ENCODE results near the gene FARP1.

GRCh38 chr13:98147521-98147920 is 4.6 kb downstream of the FARP1 start:
- no peak for TF ChIP-seq CTCF (IDR thresholded peaks at IDR 0.05)
- TF ChIP-seq POLR2A (IDR thresholded peaks at IDR 0.05): no peak
- TF ChIP-seq POLR2AphosphoS5 (IDR thresholded peaks at IDR 0.05): no peak
- no peak for TF ChIP-seq EP300 (IDR thresholded peaks at IDR 0.05)

Data from sigmoid colon (tissue), 4 donors.